ENCODE results near the gene PGC.
A peak's percentile ranks its signal among the peaks of the same experiment; 100 is the strongest.

Gene PGC

DNA sequence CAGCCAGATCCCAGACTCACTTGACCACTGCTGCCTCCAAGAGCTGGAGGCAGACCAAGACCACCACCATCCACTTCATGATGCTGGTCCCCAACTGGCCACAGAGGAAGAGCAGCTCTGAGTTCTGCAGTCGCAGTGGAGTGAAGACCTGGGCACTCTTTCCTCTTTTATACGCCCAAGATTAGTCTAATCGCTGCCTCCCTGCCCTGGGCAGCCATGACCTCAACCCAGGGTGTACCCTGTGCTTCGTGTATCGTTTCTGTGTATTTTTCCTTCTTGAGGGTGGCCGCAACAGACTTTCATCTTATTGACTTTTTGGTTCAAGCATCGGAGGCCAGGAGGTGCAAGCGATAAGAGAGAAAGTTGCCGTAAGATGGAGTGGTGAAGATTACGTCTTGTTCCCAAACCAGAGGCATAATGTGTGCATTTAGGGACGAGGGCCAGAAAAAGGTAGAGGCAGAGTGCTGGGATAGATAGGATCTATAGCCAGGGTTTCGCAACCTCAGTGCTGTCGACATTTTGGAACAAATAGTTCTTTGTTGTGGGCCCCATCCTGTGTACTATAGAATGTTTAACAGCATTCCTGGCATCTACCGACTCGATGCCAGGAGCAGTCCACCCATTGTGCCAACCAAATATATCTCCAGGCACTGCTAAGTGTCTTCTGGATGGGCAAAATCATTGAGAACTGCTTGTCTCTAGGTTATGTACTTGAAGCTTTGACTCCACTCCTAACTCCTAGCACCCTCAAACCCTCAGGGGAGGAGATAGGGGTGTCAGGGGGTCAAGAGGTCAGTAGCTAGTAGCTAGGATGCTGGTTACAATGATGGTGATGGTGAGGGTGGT is at the start of gene PGC:
PGC (minus strand) TSS at position 142 of the 846 bp plus-strand sequence; CDS start at position 79, 63 bp downstream.
- no peak for DNase-seq (ENCODE audit: low read depth in 1 of 2, low spot score in 1 of 2)

DNA sequence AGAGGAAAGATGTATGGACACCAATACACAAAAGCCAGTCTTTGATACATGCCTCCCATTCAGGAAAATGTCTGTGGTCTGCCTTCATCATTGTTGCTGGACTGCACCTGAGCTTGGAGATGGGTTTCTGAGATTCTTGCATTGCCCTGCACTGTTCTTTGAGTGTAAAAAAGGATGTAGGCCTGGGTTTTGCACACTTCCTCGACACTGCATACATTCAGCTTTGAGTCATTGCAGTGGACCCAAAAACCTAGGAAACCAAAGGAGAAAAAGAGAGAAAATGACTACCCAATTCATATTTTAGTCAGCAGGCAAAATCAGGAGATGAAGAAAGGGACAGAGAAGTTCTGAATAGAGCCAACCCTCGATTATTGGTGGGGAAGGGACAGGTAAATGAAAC is 49.3 kb upstream of the PGC start:
- DNase-seq (ENCODE audit: low read depth in 1 of 2, low spot score in 1 of 2) = no peak

- DNase-seq (ENCODE audit: low read depth in 1 of 2, low spot score in 1 of 2) = no peak
Measured at GRCh38 chr6:41791984-41792383, 44.8 kb upstream of the PGC start.

GRCh38 chr6:41791305-41791704 is 44.1 kb upstream of the PGC start:
- no peak for DNase-seq (ENCODE audit: low read depth in 1 of 2, low spot score in 1 of 2)

GRCh38 chr6:41790045-41790444 is 42.8 kb upstream of the PGC start:
- DNase-seq (ENCODE audit: low read depth in 1 of 2, low spot score in 1 of 2) = no peak

DNA sequence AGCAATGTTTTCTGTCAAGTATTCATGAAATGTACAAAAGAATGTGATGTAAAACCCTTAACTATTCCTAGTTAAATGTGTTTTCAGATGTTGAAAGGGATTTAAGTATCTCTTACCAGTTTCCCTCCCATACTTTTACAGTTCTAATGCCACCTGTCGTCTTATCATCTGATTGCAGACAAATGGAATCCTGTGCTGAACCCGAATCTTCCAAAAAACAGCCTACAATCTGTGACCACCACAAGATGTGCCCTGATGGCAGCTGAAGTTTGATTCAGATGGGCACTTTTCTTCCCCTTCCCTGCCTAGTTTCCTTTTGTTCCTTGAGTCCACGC is 42.2 kb upstream of the PGC start:
- DNase-seq (ENCODE audit: low read depth in 1 of 2, low spot score in 1 of 2) = no peak

DNA sequence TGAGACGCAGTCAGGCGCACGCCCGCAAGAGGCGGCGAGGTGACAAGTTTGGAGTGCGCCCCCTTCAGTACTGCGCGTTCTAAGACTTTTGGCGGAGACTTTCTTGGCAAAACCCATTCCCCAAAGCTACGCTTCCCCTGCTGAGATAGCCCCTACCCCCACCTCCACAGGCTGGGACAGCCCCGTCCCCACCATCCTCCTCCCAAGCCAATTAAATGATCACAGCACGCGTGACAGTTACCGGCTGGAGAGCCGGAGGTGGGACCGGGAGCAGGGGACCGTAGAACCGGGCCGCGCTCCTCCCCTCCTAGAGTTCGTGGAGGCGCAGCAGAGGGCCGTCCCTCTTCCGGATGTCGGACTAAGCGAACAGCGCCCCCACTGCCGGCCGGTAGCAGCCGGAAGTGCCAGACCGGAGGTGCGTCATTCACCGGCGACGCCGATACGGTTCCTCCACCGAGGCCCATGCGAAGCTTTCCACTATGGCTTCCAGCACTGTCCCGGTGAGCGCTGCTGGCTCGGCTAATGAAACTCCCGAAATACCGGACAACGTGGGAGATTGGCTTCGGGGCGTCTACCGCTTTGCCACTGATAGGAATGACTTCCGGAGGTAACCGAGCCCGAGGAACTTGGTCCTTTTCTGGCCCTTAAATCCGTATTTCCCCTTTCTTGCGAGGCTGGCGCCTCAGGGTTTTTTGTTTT is 40.2 kb upstream of the PGC start, which contains the start of gene TOMM6:
TOMM6 (plus strand) TSS at position 476 of the 699 bp plus-strand sequence; CDS start at position 480, 4 bp downstream.
- DNase-seq (ENCODE audit: low read depth in 1 of 2, low spot score in 1 of 2) = peak; percentile 94

DNA sequence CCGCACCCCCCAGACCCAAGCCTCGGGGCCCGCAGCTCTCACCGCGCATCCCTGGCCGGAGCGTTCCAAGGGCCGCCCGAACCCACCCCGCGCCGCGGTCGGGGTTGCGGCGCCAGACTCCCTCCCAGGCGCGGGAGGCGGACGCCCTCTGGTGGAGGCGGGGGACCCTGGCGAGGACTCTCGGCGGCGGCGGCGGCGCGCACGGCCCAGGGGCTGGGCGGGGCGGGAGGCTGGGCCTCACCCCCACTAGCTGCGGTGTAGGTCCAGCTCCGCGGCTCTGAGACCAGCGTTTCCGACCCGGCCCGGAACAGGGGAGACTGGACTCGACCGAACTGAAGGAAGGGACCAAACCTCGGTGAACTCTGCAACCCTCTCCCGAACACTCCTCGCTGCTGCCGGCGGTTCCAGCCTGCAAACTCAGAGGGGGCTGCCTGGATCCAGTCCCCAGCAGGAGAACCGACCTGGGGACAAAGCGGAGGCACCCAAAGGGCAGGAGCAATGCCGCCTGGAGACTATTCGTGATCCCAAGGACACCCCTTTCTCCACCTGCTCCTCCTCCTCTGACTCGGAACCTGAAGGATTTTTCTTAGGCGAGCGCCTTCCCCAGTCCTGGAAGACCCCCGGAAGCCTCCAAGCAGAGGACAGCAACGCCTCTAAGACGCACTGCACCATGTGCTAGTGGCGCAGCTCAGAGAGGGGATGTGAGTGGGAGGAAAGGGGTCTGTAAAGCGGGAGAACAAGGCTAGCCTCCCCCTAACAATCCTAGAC is 39.4 kb upstream of the PGC start:
- DNase-seq (ENCODE audit: low read depth in 1 of 2, low spot score in 1 of 2) = peak; percentile 74 to 76

GRCh38 chr6:41785689-41786450 is 38.7 kb upstream of the PGC start:
- no peak for DNase-seq (ENCODE audit: low read depth in 1 of 2, low spot score in 1 of 2)

- no peak for DNase-seq (ENCODE audit: low read depth in 1 of 2, low spot score in 1 of 2)
Measured at GRCh38 chr6:41785254-41785653, 38.1 kb upstream of the PGC start.

DNA sequence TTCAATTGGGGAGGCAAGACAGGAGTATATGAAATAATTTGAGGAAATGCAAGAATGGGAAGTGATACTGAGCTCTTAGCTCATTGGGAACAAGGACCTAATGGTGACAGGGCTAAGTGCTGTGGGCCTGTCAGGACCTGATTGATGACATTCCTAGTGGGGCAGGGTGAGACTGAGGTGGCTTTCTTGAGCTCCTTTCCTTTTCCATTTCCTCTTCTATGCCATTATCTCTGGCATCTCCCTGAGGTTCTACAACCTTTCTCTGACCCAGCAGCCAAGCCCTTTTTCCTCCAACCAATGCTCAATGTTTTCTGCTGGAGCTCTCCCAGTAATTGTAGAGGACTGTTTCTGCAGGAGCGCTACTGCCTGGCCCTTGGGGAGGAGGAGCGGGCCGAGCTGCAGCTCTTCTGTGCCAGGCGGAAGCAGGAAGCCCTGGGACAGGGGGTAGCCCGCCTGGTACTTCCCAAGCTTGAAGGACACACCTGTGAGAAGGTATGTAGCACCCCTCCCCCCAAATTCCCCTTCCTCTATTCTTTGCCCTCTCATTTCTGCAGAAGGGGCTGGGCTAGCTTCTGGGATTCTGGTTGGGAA is 37.5 kb upstream of the PGC start:
- DNase-seq (ENCODE audit: low read depth in 1 of 2, low spot score in 1 of 2) = no peak

DNA sequence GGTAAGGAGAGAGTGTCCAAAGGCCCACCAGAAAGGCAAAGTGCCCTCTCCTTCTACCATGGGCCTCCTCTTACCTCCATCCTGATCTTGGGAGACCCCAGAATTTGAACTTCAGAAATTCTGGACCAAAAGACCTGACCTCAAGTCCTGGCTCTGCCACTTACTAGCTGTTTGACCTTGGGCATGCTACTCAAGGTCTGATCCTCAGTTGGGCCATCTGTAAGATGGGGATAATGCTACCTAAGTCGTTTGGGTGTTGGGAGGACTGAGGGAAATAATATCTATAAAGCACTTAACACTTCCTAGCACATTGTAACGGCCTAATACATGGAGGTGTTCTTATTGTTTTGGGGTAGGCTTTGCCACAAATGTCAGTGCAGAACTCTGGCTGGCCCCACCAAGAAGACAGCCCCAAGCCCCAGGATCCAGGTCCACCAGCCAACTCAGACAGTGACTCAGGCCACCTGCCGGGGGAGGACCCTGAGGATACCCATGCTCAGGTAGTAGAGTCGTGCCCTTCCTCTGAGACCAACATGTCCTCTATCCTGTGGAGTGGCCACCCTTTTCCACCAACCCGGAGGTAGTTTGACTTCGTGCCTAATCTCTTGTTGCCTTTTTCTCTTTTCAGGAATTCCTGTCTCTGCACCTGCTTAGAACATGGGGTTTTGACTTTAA is 36.0 kb upstream of the PGC start:
- no peak for DNase-seq (ENCODE audit: low read depth in 1 of 2, low spot score in 1 of 2)

- DNase-seq (ENCODE audit: low read depth in 1 of 2, low spot score in 1 of 2) = no peak
Measured at GRCh38 chr6:41781366-41781730, 34.2 kb upstream of the PGC start.

- DNase-seq (ENCODE audit: low read depth in 1 of 2, low spot score in 1 of 2) = no peak
Measured at GRCh38 chr6:41780551-41781365, 33.6 kb upstream of the PGC start, which contains the start of gene PRICKLE4. TSS of gene PRICKLE4 (plus strand) at chr6:41780782. CDS start at chr6:41783474, 2,692 bp downstream.

GRCh38 chr6:41779788-41780550 is 32.8 kb upstream of the PGC start, which contains the start of gene FRS3:
TSS of gene FRS3 (minus strand) at chr6:41779900. CDS start at chr6:41776987, 2,913 bp downstream.
- DNase-seq (ENCODE audit: low read depth in 1 of 2, low spot score in 1 of 2) = peak; percentile 99

GRCh38 chr6:41779336-41779735 is 32.1 kb upstream of the PGC start:
- no peak for DNase-seq (ENCODE audit: low read depth in 1 of 2, low spot score in 1 of 2)

- DNase-seq (ENCODE audit: low read depth in 1 of 2, low spot score in 1 of 2) = no peak
Measured at GRCh38 chr6:41778895-41779294, 31.7 kb upstream of the PGC start.

- no peak for DNase-seq (ENCODE audit: low read depth in 1 of 2, low spot score in 1 of 2)
Measured at GRCh38 chr6:41777551-41778285, 30.5 kb upstream of the PGC start.
